ENCODE results near the gene NTM. TPM values are rescaled to one million over a fixed set of nuclear protein-coding genes. Genes with fewer than 3 reads are reported as not detected.

Gene NTM
- total RNA-seq, 1 experiment from 2014 or later: 3.1 TPM

GRCh38 chr11:132254906-132255305 lies 884.5 kb downstream of the NTM start:
- DNase-seq (ENCODE audit: low spot score): no peak

DNA sequence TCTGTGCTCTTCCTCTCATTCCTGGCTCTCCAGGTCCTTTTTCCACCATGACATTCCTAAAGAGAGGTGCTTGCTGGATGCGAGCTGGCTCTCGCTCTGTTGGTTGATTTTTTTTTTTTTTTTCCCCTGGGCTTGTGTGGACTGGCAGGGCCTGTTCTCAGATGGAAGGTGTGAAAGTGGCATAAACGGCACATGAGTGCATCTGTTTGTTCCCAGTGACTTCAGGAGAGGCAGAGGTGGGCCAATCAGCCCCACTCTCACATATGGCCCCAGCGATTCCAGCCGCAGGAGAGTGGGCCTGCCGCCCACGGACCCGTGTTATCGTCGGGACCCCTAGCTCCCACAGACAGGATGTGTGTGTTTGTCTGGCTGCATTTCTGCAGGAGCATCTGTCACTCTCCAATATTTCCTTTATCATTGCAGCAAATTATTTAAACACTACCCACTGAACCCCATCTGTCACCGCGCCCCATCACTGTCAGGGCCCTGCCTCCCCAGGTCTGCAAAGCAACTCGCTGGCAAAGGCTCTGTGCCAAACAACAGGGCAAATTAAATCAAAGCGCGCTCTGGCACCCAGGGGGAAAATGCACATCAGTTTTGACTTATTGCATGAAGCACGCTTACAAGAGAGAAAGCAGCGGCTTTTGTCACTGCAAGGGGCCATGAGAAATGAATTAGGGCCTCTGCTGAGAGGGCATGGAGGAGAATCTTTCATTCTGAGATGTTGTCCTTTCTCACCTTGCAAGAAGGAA lies 886.3 kb downstream of the NTM start:
- DNase-seq (ENCODE audit: low spot score): no peak

- no peak for DNase-seq (ENCODE audit: low spot score)
Observed at GRCh38 chr11:132257871-132258270, 887.5 kb downstream of the NTM start.

- DNase-seq (ENCODE audit: low spot score): no peak
Observed at GRCh38 chr11:132258875-132259274, 888.5 kb downstream of the NTM start.

DNA sequence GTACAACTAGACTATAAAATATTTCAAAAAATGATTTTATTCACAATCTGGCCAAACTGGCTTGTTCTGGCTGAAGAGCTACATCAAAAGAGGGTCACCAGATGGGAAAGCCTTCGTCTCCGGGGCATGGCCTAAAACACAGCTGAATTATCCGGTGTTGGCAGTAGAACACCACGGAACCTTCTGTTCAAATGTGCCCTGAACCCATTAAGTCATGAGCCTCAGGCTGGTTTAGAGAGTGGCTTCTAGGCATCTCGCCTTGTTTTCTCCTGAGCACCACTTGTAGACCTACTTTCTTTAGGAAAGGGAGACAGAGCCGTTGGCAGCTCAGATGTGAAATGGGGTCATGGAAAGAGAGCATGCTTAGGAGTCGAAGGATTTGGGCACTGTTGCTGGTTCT lies 890.2 kb downstream of the NTM start:
- DNase-seq (ENCODE audit: low spot score): no peak

- DNase-seq (ENCODE audit: low spot score): no peak
Observed at GRCh38 chr11:132263241-132263640, 892.8 kb downstream of the NTM start.

- DNase-seq (ENCODE audit: low spot score): no peak
Observed at GRCh38 chr11:132263875-132264274, 893.5 kb downstream of the NTM start.

- DNase-seq (ENCODE audit: low spot score): no peak
Observed at GRCh38 chr11:132264616-132265015, 894.2 kb downstream of the NTM start.

GRCh38 chr11:132278801-132279574 lies 908.6 kb downstream of the NTM start:
- DNase-seq (ENCODE audit: low spot score): no peak

GRCh38 chr11:132284048-132284447 lies 913.6 kb downstream of the NTM start:
- DNase-seq (ENCODE audit: low spot score): no peak

- DNase-seq (ENCODE audit: low spot score): no peak
Observed at GRCh38 chr11:132284611-132285010, 914.2 kb downstream of the NTM start.

DNA sequence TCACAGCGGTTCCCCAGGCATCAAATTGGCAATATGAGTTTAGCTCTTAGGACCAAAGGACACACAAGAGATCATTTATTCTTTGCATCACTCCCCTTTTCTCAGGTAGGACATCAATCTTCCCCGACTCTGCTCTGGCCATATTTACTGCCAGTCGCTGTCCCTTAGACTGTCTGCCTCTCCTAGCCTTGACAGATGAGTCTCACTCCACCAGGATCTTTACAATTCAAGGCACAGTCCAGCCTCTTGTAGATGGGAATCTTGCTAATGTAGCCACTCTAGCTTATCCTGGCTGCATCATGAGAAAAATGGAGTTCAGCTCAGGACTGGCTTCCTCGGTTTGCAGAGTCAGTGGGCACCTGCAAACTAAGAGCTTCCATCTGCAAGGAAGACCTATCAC lies 915.2 kb downstream of the NTM start:
- DNase-seq (ENCODE audit: low spot score): no peak

GRCh38 chr11:132286106-132286505 lies 915.7 kb downstream of the NTM start:
- DNase-seq (ENCODE audit: low spot score): no peak

DNA sequence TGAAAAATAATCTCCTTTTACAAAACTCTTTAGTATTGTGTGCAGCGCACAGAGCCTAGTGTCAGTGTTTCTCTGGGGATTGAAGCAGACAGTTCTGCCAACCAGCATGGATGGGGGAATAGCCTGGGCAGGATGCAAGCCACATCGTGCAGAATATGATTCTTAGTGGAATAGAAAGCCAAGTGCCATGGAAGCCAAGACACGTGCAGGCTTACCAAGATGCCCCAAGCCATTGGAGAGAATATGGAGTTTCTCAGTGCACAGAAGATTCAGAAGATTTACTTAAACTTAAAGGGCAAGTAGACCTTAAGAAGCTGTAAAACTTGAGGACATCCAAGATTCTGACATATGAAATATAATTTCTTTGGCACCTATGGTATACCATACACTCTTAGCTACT lies 917.6 kb downstream of the NTM start:
- no peak for DNase-seq (ENCODE audit: low spot score)

DNA sequence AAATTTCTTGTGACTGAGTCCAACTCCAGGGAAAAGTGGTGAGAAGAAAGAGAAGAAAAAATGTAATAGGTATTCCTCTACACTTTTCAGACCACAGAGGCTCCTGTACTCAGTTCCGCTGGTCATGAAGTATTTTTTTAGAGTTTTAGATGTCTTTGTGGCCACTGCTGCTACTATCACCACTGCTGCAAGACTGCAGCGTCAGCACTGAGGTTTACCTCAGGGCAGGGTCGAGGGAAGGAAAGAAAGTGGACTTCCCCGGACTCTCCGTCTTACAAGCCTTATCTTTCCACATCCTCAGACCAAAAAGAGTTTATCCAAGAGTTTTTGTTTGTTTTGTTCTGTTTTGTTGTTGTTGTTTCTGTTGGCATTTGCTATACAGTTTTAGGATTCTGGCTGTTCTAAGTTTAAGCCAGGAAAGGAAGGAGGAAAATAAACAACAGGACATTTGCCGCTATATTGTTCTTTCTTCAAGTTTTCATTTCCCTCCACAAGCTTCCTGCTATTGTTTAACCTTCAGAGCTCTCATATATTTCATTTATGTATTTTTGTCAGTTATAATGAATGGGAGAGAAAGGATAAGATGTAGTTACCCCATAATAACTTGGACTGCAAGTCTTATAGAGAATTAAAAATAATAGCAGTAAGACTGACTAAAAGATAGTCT lies 919.3 kb downstream of the NTM start:
- no peak for DNase-seq (ENCODE audit: low spot score)

- DNase-seq (ENCODE audit: low spot score): no peak
Observed at GRCh38 chr11:132293586-132293985, 923.2 kb downstream of the NTM start.

GRCh38 chr11:132296946-132297610 lies 926.7 kb downstream of the NTM start:
- no peak for DNase-seq (ENCODE audit: low spot score)

DNA sequence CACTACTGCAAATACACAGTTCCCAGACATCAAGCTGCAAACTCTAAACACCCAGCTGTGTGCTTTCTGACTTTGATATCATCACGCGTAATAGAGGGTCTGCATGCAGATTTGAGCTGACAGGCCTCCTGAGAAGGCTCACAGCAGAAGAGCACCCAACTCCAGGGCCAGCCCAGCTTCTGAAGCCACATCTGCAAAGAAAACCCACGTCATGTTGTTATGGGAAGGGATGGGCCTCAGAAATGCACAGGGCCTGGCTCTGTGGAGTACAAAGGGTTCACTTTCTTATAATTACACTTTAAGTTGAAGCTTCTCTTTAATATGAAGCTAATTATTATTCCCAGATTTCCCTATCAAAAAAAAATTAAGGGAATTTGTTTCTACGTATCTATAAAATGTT lies 927.9 kb downstream of the NTM start:
- DNase-seq (ENCODE audit: low spot score): no peak

GRCh38 chr11:132300283-132300682 lies 929.9 kb downstream of the NTM start:
- no peak for DNase-seq (ENCODE audit: low spot score)

DNA sequence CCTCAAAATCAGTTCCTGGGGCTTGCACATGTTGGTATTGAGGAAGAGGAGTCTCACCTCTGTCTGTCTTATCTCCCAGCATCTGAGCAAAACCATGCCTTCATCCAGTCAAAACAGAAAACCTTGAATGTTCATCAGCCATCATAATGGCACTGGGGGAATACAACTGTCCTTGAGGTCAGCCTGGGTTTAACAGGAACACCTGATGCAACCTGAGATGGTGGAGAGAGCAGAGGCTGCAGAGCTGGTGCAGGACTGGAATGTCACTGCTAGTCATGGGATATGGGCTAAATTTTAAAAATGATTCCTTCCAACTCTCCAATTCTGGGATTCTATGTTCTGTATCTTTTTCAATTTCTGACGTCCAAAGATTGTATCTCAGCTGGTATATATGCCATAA lies 931.0 kb downstream of the NTM start:
- DNase-seq (ENCODE audit: low spot score): no peak

DNA sequence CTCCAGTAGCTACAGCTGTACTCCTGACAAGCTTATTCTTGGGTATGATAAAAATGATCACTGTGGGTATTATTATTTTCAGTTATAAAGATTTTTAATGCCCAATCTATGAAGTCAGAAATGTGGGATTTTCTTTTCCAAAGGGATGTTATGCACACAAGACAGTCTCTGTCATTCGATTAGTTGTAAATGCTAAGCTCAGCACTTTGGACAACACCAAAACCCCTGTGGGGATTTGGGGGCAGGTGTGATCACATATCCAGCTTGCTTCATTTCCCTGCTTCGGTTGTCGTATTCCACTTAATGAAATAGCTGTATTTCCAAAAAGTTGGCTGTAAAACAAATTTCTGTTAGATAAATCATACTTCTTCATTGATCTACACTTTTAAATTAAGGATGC lies 931.5 kb downstream of the NTM start:
- no peak for DNase-seq (ENCODE audit: low spot score)

DNA sequence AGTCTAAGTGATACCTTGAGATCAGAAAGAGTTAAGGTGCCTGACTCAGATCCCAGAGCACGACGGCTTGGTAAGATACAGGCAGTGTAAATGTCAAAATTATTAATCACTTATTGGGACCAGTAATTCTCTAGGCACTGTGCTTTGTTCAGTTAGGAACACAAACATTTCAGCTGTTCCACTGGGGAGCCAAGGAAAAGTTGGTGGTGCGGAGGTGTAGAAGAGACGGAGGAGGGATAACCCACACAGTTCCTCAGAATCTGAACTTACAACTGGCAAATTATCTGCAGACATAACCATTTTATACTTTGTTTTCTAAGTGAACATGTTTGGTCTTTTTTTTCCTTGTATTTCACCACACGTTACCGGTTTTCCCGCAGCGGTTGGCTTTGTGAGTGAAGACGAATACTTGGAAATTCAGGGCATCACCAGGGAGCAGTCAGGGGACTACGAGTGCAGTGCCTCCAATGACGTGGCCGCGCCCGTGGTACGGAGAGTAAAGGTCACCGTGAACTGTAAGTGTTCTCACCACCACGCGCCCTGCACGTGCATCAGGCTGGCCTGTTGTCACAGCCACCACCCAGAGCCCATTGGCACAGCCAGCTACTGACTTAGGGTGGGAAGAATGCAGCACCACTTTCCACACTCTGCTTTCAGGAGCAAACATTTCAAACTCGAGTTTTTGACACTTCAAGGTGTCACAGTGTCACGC lies 937.0 kb downstream of the NTM start:
- DNase-seq (ENCODE audit: low spot score): no peak
